NCI-H524 treated with DMSO at 0.1 percent for 48 hours (cell line): ENCODE measurements around the gene SLC26A4.
"Not testable (repeated sequence)": the region's sequence is repeated elsewhere in the genome, so short reads cannot be mapped to it uniquely, and the experiment has no call there.

Source experiments
- DNase-seq: peaks from one replicate; lab custom pipeline; 2025; lab: John Stamatoyannopoulos, UW

SLC26A4 gene

DNA sequence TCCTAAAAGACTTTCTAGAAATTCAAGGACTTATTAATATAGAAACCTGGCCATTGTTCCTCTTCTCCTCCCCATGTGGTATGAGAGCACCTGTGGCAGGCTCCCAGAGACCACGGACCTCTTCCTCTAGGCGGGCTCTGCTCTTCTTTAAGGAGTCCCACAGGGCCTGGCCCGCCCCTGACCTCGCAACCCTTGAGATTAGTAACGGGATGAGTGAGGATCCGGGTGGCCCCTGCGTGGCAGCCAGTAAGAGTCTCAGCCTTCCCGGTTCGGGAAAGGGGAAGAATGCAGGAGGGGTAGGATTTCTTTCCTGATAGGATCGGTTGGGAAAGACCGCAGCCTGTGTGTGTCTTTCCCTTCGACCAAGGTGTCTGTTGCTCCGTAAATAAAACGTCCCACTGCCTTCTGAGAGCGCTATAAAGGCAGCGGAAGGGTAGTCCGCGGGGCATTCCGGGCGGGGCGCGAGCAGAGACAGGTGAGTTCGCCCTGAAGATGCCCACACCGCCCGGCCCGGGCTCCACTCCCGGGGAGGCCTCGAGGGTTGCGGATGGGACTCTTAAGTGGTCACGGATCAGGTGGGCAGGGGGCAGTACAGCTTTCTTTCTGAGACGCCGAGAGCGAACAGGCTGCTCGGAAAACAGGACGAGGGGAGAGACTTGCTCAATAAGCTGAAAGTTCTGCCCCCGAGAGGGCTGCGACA, at the start of gene SLC26A4:
TSS of gene SLC26A4 (plus strand) at position 448 of the 700 bp plus-strand sequence. CDS start 814 bp downstream, outside the sequence.
- DNase-seq = no peak

- DNase-seq = no peak
These were observed 47.2 kb upstream of the SLC26A4 start for GRCh38 chr7:107613439-107613838.

- DNase-seq = no peak
These were observed 46.7 kb upstream of the SLC26A4 start for GRCh38 chr7:107613948-107614347.

DNA sequence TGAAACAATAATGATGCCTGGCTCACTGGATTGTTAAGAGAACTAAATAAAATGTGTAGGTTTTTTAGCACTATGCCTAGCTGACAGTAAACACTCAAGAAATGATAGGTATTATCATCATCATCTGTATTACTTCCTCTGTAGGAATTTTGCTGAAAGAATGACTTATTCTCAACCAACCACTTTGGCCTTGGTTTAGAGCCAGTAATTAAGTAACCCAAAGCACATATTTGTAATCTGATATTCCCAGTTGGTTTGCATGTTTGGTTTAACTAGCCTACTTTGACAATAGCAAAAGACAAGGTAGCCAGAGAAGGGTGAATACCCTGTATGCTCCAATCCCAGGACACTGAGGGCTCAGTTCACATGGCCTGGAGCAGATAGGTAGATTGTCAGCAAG, 46.2 kb upstream of the SLC26A4 start:
- no peak for DNase-seq

DNA sequence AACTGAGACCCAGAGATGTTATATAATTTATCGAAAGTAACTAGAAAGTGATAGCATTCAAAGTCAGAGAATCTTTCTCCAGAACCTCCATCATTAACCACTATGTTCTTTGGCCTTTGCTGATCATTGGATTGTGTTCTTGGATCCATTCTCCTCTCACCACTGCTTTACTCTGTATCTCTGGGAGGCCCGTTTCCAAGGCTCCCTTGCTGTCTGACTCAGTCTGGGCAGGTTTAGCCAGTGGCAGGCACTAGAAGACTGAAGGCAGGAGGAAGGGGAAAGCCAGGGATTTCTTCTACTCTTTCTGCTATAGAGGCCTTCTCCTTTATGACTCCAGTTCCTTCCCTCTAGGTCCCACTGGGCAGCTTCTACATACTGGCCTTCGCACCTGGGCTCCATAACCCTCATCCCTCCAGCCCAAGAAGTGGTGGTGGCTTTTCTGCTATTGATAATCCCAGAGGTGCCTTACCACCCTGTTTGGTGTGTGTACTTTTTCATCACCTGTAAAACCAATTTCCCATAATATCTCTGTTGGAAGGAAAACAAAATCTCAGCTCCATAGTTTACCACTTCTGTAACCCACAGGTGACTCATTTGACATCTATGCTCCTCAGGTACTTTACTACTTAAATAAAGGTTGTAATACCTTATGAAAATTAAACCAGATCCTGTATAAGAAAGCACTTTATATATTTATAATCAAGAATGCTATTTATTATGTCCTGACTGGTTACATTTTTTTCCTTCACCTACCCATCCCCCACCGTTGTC, 44.5 kb upstream of the SLC26A4 start:
- DNase-seq = no peak

- DNase-seq = no peak
These were observed 38.2 kb upstream of the SLC26A4 start for GRCh38 chr7:107622429-107622828.

DNA sequence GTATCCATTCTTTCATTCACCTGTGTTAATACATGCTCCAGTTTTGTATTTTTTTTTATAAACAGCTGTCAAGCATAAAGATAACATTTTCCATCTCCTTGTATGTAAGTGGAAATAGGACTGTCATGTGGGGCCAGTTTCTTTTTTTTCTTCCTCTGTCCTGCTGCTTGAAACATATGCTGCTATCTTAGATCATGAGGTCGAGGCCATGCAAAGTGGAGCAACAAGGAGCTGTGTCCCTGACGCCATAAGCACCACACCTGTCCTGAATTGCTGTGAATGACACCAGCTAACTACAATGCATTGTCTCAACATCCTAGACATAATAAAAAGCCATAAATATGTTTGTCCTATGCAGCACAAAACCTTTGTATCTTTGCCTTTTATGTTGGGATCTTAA, 37.7 kb upstream of the SLC26A4 start:
- no peak for DNase-seq

GRCh38 chr7:107627002-107627401, 33.6 kb upstream of the SLC26A4 start:
- no peak for DNase-seq

GRCh38 chr7:107628461-107629064, 32.1 kb upstream of the SLC26A4 start:
- DNase-seq = no peak

DNA sequence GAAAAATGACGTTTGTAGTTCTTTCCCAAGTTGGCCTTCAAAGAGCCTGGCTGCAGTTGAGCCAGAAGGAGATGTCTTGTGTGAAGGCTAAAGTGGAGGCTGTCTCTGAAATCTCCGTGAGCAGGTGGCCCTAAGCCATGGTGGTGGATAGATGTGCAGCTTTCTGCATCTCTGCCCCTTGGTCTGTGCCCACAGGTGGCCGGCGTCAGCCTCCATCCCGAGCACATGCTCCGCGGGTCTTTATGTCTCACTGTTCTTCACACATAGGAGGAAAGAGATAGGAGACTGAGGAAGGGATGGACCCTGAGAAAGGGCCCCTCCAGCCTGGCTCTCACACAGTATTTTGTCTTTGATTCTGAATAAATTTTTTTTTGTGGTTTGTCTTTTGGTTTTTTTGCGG, 30.3 kb upstream of the SLC26A4 start:
- DNase-seq = no peak

DNA sequence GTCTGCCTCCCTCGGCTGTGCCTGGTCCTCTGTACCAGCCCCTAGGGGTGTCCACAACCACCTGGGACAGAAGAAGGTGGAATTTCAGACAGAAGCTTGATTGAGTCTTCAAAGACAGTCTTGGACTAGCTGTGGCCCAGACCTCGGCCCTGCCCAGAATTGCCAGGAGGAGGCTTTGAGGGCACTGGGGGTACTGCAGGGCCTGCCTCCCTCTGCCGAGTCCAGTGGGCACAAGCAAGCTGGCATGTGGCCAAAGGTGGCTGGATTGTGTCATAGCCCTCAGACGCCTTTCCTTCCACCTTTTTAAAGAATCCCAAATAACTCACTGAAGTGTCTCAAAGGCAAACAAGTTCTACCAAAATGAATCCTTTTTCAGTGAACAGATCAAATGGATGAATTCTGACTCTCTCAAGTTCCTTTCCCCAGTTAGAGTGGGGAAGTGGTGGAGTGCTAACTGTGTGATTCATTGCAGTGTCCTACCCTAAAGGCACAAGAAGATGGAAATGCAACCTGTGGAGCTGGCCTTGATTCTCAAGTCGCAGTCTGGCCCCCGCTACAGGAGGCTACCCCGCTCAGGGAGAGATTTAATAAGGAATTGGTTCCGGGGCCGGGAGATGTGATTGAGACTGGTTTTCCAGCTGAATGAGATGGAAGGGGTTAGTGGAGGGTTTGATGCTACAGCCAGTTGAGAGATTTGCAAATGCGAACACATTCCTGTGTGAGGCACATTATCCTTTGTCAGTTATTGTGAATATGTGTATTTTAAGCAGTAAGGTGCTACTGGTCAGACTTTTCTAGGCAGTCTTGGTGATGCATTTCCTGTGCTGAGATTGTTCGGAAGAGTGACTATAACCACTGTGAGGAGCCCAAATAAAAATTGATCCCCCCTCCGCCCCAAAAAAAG, 28.8 kb upstream of the SLC26A4 start:
- no peak for DNase-seq

- DNase-seq = peak; percentile 25
These were observed 28.1 kb upstream of the SLC26A4 start for GRCh38 chr7:107632492-107632865.

DNA sequence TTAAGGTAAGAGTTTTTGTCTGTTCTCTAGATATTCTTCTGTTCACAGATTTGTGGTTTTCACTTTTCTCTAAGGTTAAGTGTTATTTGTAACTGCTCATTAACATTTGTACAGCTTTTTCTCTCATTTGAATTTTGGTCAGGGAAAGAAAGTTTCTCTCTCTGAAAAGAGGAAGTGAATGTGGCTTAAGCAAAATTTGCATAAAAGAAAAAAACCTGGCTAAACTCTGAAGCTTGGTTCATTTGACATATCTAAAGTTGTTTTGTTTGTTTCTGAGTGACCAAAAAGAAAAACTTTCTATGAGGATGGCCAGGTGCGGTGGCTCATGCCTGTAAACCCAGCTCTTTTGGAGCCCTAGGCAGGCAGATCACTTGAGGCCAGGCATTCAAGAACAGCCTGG, 22.0 kb upstream of the SLC26A4 start:
- DNase-seq = no peak

- not testable (repeated sequence) for DNase-seq
These were observed 21.6 kb upstream of the SLC26A4 start for GRCh38 chr7:107639070-107639469.

DNA sequence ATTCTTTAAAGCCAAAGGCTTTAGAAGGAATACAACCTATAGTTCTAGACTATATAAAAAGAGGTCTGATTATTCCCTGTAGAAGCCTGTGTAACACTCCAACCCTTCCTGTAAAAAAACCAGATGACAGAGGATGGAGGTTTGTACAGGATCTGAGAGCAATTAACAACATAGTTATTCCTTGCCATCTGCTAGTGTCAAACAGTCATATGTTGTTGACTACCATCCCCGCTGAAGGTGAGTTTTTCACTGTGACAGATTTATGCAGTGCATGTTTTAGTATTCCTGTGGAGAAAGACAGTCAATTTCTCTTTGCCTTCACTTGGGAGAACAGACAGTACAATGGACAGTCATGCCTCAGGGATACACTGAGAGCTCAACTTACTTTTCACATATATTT, 19.0 kb upstream of the SLC26A4 start:
- DNase-seq = no peak

DNA sequence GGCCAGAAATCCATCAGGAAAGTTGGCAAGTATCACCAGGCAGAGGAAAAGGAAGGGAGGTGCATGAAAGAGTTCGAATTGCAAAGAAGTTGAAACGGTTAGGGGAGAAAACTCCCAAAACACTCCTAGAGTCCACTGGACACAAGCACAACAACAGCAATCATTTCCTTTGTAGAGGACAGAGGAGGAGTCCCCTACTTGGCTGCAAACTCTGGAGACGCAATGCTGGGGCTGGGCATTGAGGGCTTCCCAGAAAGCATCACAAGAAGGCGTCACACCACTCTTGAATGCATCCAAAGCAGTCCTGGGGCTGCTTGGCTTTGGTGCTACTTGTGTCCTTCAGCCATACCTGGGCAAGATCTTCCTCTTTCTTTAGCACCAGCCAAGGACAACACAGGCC, 18.1 kb upstream of the SLC26A4 start:
- no peak for DNase-seq

- DNase-seq = no peak
These were observed 17.2 kb upstream of the SLC26A4 start for GRCh38 chr7:107643407-107643806.

- no peak for DNase-seq
These were observed 16.7 kb upstream of the SLC26A4 start for GRCh38 chr7:107643938-107644308.

DNA sequence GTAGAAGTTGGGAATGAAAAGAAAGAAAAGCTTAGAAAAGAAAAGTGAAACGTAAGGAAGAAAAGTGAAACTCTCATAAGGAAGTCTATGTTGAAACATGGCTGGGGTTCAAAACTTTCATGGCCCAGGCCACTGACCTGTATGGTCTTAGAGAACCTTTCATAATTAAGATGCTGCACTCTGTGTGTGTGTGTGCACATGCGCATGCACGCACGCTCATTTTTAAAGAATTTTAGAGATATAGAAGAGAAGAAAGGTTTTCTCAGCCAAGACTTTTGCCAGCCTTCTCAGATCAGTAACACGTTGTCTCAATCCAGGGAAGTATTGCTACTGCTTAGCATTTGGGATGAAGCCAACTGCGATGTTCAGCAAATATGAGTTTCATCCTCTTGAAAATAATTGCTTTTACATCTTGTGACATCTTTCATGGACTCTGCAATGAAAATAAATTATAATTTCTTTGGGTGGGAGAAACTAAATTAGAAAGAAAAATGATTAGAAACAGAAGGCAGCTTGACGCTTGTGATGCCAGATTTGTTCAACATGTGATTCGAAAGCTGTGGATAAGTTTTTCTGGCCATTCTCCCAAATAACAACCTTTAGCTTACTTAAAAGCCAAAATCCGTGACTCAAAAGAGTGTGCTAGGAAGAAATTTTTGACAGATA, 16.2 kb upstream of the SLC26A4 start:
- DNase-seq = no peak

GRCh38 chr7:107652642-107653041, 8.0 kb upstream of the SLC26A4 start:
- no peak for DNase-seq

GRCh38 chr7:107658467-107658866, 2.2 kb upstream of the SLC26A4 start:
- DNase-seq = no peak

DNA sequence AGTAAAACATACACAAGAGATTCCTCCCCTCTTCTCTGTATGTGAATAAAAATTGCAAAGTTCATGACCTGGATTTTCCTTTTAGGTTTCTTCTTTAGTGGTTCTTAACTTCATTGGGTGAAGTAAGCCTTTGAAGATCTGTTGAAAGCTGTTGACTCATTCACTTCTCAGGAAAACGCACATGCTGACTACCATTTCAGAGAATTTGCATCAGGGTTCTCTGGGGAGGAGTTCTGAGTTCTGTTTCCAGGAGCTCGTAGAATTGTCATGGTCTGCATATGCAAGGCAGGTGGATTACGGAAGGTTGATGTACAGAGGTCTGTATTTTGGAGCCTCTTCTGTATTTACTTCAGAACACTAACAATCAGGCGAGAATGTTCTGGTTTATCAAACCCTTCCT, 962 bp upstream of the SLC26A4 start:
- DNase-seq = no peak
